Upper lobe of right lung (tissue), 1 donor: ENCODE measurements around the gene SIGLEC9. TPM values are rescaled to one million over a fixed set of nuclear protein-coding genes. Genes with fewer than 3 reads are reported as not detected.
A peak's percentile ranks its signal among the peaks of the same experiment; 100 is the strongest.

Experiments used
- ATAC-seq: fragments of 200-7000 bp; cut with Tn5 transposase; one replicate; pipeline ENCODE4 v1.9.1; 2020; ENCODE audit warnings: mild to moderate bottlenecking, moderate library complexity
- DNase-seq: peaks from one replicate; pipeline ENCODE4 v3.0.0-alpha.2; 2020
- H3K27ac ChIP-seq: fragments of 200-600 bp; one replicate; pipeline ENCODE4 v1.8.0; 2022
- H3K27me3 ChIP-seq: fragments of 200-600 bp; one replicate; pipeline ENCODE4 v1.8.0; 2022; ENCODE audit warnings: mild to moderate bottlenecking
- H3K36me3 ChIP-seq: fragments of 200-600 bp; one replicate; pipeline ENCODE4 v1.8.0; 2022
- H3K4me1 ChIP-seq: fragments of 200-600 bp; one replicate; pipeline ENCODE4 v1.8.0; 2022
- H3K4me3 ChIP-seq: fragments of 200-600 bp; one replicate; pipeline ENCODE4 v1.8.0; 2022; ENCODE audit warnings: mild to moderate bottlenecking
- H3K9me3 ChIP-seq: fragments of 200-600 bp; one replicate; pipeline ENCODE4 v1.8.0; 2022
- intact Hi-C: fragments of 100-400 bp; cut with DNase I; formaldehyde crosslinking; loops from one replicate; pipeline ENCODE4 v1.11.0; 2022
- total RNA-seq: library from RNA; stranded (reverse); fragmentation: NEBNext Ultra II Directional; extraction: Animal tissue kit (Norgen Biotek cat#: 25700); gene quantifications from one replicate; pipeline ENCODE4 v1.2.1, GENCODE V29; 2021
- TF ChIP-seq, protein P1 (sequence below): fragments of 200-600 bp; IDR thresholded peaks from one replicate; pipeline ENCODE4 v1.8.0; 2022; ENCODE audit warnings: antibody characterized with exemption
- donor health status: DM: no; HTN: yes; CAD: no; lungs with severe emphysema.

The SIGLEC9 gene
- total RNA-seq, 1 donor from 2014 or later, result 14.5 TPM

DNA sequence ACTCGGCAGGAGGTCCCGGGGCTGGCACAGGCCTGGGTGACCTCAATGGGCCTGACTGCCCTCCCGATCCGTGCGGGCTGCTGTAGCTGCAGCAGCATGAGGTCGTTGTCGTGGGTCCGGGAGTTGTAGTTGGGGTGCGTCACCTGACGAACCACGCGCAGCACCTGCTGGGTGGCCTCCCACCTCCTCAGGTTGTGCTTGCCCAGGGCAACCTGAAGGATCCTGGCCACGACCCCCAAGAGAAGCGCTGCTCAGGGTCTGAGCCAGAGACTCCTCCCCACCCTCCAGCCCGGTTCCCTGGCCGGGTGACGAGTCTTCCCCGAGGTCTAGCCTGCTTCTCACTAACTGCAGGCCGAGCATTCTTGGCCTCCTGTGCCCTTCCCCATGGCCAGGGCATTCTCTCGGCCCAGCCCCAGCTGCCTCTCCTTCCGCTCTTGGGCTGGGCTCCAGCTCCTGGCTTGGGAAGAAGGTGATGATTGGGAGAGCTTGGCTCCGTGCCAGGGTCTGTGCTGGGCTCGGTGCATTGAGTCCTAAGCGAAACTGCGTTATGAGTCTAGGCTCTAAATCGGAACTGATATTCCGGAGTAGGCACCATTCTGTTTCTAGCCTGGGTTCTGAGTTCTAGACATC lies 45.1 kb upstream of the SIGLEC9 start:
- Histone ChIP-seq H3K4me3 (no peak overlapping the region), H3K27me3 (peaks cover 6% of the 10 kb centered on the region), H3K9me3 (no peaks in the 10 kb centered on the region), H3K4me1 (no peaks in the 10 kb centered on the region), H3K36me3 (no peaks in the 10 kb centered on the region), H3K27ac (no peak overlapping the region)
- ATAC-seq, result peak; percentile 16
- intact Hi-C loops, result no loop called here
- DNase-seq, result no peak
- TF ChIP-seq, protein P1, sequence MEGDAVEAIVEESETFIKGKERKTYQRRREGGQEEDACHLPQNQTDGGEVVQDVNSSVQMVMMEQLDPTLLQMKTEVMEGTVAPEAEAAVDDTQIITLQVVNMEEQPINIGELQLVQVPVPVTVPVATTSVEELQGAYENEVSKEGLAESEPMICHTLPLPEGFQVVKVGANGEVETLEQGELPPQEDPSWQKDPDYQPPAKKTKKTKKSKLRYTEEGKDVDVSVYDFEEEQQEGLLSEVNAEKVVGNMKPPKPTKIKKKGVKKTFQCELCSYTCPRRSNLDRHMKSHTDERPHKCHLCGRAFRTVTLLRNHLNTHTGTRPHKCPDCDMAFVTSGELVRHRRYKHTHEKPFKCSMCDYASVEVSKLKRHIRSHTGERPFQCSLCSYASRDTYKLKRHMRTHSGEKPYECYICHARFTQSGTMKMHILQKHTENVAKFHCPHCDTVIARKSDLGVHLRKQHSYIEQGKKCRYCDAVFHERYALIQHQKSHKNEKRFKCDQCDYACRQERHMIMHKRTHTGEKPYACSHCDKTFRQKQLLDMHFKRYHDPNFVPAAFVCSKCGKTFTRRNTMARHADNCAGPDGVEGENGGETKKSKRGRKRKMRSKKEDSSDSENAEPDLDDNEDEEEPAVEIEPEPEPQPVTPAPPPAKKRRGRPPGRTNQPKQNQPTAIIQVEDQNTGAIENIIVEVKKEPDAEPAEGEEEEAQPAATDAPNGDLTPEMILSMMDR, result no peak

DNA sequence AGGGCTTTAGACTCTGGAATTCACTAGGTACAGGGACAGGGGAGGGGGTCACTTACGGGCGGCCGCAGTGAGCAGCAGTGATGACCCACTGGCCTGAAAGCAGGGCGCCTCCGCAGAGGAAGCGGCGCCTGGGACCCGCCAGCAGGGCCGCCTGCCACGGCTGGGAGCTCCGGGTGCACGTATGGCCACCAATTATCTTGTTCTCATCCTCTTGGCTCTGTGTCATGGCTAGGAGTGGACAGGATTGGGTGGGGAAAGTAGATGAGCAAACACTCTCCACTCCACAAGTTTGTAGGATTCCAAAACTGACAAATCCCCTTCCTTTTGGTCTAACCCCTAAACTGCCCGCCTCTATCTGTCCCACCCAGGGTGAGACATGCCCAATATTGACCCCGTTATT lies 43.2 kb upstream of the SIGLEC9 start:
- Histone ChIP-seq H3K27ac (no peak overlapping the region), H3K9me3 (no peaks in the 10 kb centered on the region), H3K27me3 (peaks cover 6% of the 10 kb centered on the region), H3K4me1 (no peaks in the 10 kb centered on the region), H3K4me3 (no peak overlapping the region), H3K36me3 (no peaks in the 10 kb centered on the region)
- DNase-seq, result no peak
- intact Hi-C loops, result no loop called here
- TF ChIP-seq, protein P1, result no peak
- no peak for ATAC-seq

DNA sequence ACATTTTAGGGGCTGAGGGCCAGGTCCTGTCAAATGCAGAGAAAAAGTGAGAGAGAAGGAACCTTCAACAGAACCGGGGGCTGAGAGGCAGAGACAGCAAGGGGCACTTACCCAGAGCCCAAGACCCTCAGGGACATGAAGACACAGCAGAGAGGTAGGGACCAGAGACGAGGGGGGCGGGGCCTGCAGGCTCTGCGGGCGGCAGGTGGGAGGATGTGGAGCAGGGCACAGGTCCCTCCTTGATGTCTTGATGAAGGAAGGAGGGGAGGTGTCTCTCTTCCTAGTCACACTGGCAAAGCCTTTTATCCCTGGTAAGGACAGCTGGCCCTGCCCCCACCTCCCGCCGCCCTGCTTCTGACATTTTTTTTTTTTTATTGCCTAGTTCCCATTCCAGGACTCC lies 42.1 kb upstream of the SIGLEC9 start, which contains the start of gene KLK14:
KLK14 (minus strand) TSS at position 277 of the 400 bp plus-strand sequence; CDS start at position 4, 273 bp downstream.
- Histone ChIP-seq H3K36me3 (no peaks in the 10 kb centered on the region), H3K9me3 (no peaks in the 10 kb centered on the region), H3K4me3 (no peak within 1 kb of the TSS), H3K27ac (no peak within 1 kb of the TSS), H3K27me3 (peaks cover 6% of the 10 kb centered on the region), H3K4me1 (no peaks in the 10 kb centered on the region)
- no peak for DNase-seq
- no peak for ATAC-seq
- TF ChIP-seq, protein P1, result no peak
- intact Hi-C loops, result no loop called here

DNA sequence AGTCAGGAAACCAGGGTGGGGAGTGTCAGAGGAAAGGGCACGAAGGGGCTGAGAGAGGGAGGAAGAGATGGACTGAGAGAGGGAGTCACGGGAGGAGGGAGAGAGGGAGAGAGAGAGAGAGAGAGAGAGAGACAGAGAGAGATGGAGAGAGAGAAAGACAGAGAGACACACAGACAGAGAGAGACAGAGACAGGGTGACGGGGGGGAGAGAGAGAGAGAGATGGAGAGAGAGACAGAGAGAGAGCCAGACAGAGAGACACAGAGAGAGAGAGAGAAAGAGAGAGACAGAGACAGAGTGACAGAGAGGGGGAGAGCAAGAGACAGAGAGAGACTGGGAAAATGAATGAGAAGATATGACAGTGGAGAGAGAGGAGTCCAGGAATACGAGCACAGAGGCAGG lies 41.5 kb upstream of the SIGLEC9 start:
- DNase-seq, result no peak
- Histone ChIP-seq H3K27me3 (peaks cover 6% of the 10 kb centered on the region), H3K27ac (no peak overlapping the region), H3K4me1 (no peaks in the 10 kb centered on the region), H3K9me3 (no peaks in the 10 kb centered on the region), H3K36me3 (no peaks in the 10 kb centered on the region), H3K4me3 (no peak overlapping the region)
- TF ChIP-seq, protein P1, result no peak
- intact Hi-C loops, result no loop called here
- ATAC-seq, result no peak

DNA sequence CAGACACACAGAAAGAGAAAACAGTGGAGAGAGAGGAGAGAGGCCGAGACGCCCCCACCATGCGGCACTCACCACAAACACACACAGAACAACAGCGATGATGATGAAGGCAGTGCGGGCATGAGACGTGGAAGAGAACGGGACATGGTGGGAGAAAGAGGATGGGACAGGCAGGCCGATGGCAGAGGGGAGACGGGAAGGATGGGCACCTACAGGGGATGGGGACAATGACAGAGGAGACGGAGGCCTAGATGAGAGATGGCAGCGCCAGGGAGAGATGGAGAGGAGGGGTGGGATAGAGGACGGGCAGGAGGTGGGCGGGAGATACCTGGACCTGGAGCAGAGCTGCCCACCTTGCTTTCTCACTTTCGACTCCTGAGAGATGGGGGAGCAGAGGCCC lies 40.9 kb upstream of the SIGLEC9 start:
- intact Hi-C loops, result no loop called here
- H3K27ac ChIP-seq, result no peak overlapping the region
- no peaks in the 10 kb centered on the region for H3K36me3 ChIP-seq
- no peaks in the 10 kb centered on the region for H3K4me1 ChIP-seq
- peaks cover 6% of the 10 kb centered on the region for H3K27me3 ChIP-seq
- TF ChIP-seq, protein P1, result no peak
- no peak for ATAC-seq
- H3K9me3 ChIP-seq, result no peaks in the 10 kb centered on the region
- H3K4me3 ChIP-seq, result no peak overlapping the region
- DNase-seq, result peak; percentile 54

DNA sequence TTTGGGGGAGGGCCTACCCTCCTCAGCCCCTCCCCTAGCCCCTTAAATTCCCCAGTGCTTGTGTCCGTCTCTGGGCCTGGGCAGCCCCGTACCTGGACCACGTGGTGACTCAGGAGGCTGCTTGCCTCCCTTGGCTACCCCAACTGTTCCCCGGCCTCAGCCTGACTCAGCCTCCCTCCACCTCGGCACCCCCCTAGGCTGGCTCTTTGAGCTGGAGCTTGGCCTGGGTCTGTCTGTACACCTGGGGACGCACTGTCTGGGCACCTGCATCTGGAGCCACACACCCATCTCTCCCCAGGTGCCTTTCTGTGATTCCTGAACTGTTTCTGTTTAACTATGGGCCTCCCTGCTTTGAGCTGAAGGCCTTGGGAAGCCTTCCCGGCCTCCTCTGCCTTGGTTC lies 40.2 kb upstream of the SIGLEC9 start:
- H3K27ac ChIP-seq, result no peak overlapping the region
- DNase-seq (peak; percentile 50), ATAC-seq (no peak)
- TF ChIP-seq, protein P1, result no peak
- H3K4me1 ChIP-seq, result no peaks in the 10 kb centered on the region
- H3K9me3 ChIP-seq, result no peaks in the 10 kb centered on the region
- no peaks in the 10 kb centered on the region for H3K36me3 ChIP-seq
- H3K4me3 ChIP-seq, result no peak overlapping the region
- peaks cover 6% of the 10 kb centered on the region for H3K27me3 ChIP-seq
- intact Hi-C loops, result no loop called here
